ENCODE measurements around the gene SLC52A3.

- no peak for TF ChIP-seq PRRX2 (CRISPR knock-in tag; IDR thresholded peaks at IDR 0.05)
- no peak for TF ChIP-seq CTCF (IDR thresholded peaks at IDR 0.05)
Observed at GRCh38 chr20:771741-772464, 3.6 kb upstream of the SLC52A3 start.

All from WTC11 (cell line).